Measurements from ENCODE around the gene ZFHX2. TPM values are rescaled to one million over a fixed set of nuclear protein-coding genes. Genes with fewer than 3 reads are reported as not detected.

The ZFHX2 gene
- polyA plus RNA-seq, 10 donors, result 1.4 to 2.9 (median 1.7) TPM

GRCh38 chr14:23470947-23471346 lies 80.6 kb downstream of the ZFHX2 start:
- no peak for DNase-seq

Other genes with a start within 250 kb of the ZFHX2 start
- 10 to 100 TPM in 8 of 10 donors, 1 to 10 TPM in 2; 9.4 to 24.3 (median 13.4) TPM for gene PPP1R3E, start 248.9 kb downstream of the ZFHX2 start, polyA plus RNA-seq (ENCODE audit: insufficient read length in 10 of 10)
- 10 to 100 TPM; 28.1 to 36.6 (median 30.8) TPM for gene BCL2L2, start 244.9 kb downstream of the ZFHX2 start, polyA plus RNA-seq (ENCODE audit: insufficient read length in 10 of 10)
- gene PABPN1, start 230.3 kb downstream of the ZFHX2 start, polyA plus RNA-seq (ENCODE audit: insufficient read length in 10 of 10), result 100 to 1,000 TPM in 7 of 10 donors, 10 to 100 TPM in 3; 88.9 to 153 (median 105) TPM
- 10 to 100 TPM; 15.7 to 27.6 (median 20.1) TPM for gene SLC22A17, start 198.9 kb downstream of the ZFHX2 start, polyA plus RNA-seq (ENCODE audit: insufficient read length in 10 of 10)
- 10 to 100 TPM; 36.1 to 52.0 (median 41.6) TPM for gene EFS, start 186.6 kb downstream of the ZFHX2 start, polyA plus RNA-seq (ENCODE audit: insufficient read length in 10 of 10)
- gene IL25, start 179.0 kb downstream of the ZFHX2 start, polyA plus RNA-seq (ENCODE audit: insufficient read length in 10 of 10), result not detected
- 1 to 10 TPM in 8 of 10 donors, under 1 TPM in 2; 0.76 to 3.2 (median 2.1) TPM for gene CMTM5, start 174.7 kb downstream of the ZFHX2 start, polyA plus RNA-seq (ENCODE audit: insufficient read length in 10 of 10)
- 10 to 100 TPM in 1 of 10 donors, 1 to 10 TPM in 9; 2.1 to 10.6 (median 5.5) TPM for gene MYH6, start 143.5 kb downstream of the ZFHX2 start, polyA plus RNA-seq (ENCODE audit: insufficient read length in 10 of 10)
- 1,000 to 10,000 TPM in 2 of 10 donors, 100 to 1,000 TPM in 8; 165 to 1,219 (median 676) TPM for gene MYH7, start 116.1 kb downstream of the ZFHX2 start, polyA plus RNA-seq (ENCODE audit: insufficient read length in 10 of 10)
- 10 to 100 TPM; 33.5 to 44.0 (median 38.0) TPM for gene NGDN, start 82.1 kb downstream of the ZFHX2 start, polyA plus RNA-seq (ENCODE audit: insufficient read length in 10 of 10)
- gene THTPA, start 4.5 kb upstream of the ZFHX2 start, polyA plus RNA-seq (ENCODE audit: insufficient read length in 10 of 10), result 10 to 100 TPM in 9 of 10 donors, 1 to 10 TPM in 1; 9.9 to 15.6 (median 12.0) TPM
- gene AP1G2, start 16.0 kb upstream of the ZFHX2 start, polyA plus RNA-seq (ENCODE audit: insufficient read length in 10 of 10), result 10 to 100 TPM; 11.9 to 29.6 (median 17.6) TPM
- gene JPH4, start 27.0 kb upstream of the ZFHX2 start, polyA plus RNA-seq (ENCODE audit: insufficient read length in 10 of 10), result 1 to 10 TPM in 6 of 10 donors, under 1 TPM in 4; 0.46 to 4.1 (median 1.2) TPM
- gene DHRS2, start 84.6 kb upstream of the ZFHX2 start, polyA plus RNA-seq (ENCODE audit: insufficient read length in 10 of 10), result under 1 TPM in 7 of 10 donors, not detected in 3; 0.08 to 0.57 (median 0.17) TPM

All from muscle of back (tissue), 11 donors.